ENCODE data around the gene NEK6.

NEK6 gene

DNA sequence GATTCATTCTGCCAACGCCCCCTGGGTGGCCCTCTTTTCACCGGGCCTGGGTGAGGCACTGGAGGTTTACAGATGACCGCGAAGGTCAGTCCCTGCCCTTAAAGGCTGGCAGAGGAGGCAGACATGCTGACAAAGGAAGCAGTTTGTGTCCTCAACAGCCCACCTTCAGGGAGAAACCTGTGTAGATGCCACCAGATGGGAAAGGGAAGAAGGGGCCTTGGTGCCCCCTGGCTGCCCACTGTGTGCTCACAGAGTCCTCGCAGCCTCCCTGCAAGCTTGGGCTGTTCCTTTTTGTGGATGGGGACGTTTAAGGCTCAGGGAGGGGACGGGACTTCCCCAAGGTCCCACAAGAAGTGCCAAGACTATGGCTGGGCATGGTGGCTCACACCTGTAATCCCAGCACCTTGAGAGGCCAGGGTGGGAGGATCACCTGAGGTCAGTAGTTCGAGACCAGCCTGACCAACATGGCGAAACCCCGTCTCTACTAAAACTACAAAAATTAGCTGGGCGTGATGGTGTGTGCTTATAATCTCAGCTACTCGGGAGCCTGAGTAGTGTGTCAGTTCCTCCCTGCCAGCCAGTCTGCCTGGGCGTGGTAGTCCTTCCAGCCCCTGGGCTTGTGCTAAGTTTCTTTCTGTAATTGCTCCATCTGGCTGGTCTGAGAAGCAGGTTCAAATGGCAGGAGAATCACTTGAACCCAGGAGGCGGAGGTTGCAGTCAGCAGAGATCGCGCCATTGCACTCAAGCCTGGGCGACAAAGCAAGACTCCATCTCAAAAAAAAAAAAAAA lies 36.2 kb downstream of the NEK6 start:
- in situ Hi-C loops (cut with MboI; ENCODE audit: low sequenced_read_pairs), result no loop called here

DNA sequence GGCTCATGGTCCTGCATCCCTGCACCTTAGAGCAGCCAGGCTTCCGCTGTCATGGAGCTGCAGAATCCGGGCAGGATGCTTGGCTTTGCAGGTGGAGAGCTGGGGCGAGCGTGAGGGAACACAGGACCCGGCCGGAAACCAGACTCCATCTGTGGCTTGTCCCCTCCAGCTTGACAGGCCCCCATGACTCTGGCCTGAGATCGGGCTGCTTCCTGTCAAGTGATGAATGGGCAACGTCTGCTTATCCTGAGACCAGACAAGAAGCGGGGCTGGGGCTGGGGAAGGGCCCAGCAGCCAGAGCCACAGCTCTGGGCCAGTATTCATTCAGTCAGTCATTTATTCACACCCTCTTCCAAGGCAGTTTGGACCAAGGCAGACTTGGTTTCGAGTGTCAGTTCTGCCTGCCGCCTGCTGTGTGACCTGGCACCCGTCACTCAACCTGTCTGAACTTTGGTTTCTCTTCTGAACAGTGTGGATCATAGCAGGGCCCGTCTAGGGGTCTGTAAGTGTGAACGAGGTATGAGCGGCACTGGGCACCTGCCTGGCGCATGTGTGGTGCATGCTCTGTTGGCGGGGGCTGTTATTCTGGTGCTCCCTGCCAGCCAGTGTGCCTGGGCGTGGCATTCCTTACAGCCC lies 37.5 kb downstream of the NEK6 start:
- in situ Hi-C loops (cut with MboI; ENCODE audit: low sequenced_read_pairs), result no loop called here

DNA sequence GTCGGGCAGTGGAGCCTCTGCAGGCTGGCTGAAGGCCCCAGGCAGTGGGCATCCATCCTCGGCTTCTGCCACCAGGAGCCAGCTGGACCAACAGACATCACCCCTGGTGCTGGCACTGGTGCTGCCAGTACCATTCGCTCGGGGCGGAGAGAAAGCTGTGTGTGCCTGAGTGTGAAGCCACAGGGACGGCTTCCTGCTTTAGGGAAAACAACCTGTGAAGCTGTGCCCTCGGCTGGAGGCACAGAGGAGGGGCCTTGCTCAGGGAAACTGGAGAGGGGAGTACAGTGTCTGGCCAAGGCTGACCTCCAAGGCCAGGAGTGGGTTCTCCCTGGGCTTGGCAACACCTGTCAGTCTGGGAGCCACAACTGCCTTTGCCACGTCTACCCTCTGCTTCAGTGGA lies 38.3 kb downstream of the NEK6 start:
- in situ Hi-C loops (cut with MboI; ENCODE audit: low sequenced_read_pairs), result no loop called here

DNA sequence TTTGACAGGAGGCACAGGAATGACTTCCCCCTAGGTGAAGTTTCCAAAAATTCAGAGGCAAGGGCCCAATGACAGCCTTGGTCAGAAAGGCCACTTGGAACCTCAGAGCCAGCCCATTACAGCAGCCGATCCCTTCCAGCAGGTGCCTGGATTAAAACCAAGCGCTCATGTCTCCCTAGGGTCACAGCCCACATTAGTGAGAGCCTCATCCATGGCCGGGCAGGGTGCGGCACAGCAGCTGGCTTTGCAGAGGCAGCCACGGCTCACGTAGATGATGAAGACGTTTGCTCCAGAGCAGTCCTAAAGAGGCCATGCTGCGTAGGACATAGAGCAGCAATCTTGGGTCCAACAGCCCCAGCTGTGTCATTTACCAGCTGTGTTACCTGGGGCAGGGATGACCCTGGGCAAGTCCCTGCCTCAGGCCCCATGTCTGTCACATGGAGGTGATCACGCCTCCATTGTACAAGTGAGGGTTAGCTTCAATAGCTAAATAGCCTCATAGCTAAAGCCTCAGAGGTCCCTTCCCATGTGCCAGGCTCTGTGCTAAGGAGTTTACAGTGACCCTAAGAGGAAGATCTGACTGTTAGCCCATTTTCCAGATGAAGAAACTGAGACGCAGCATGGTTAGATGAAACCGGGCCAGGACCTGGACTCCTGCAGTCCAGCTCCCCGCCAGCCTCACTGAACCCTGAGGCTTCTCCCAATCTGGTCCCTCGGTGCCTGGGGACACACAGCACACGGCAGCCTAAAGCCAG lies 39.2 kb downstream of the NEK6 start:
- in situ Hi-C loops (cut with MboI; ENCODE audit: low sequenced_read_pairs), result no loop called here

DNA sequence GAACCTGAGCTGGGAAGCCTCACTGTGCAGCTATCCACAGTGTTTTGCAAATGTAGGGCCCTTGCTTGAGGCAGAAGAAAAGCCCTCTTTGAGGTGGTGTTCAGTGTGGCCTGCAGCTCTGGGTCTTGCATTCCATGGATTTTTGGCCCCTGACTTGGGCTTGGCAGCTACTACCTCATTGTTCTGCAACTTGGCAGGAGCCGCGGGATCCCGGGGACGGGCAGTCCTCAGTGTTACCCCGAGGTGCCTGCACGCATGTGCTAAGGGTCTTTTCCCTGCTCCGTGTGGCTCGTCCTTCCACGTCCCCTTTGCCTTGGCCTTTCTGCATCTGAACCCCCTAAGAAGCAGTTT lies 39.8 kb downstream of the NEK6 start:
- in situ Hi-C loops (cut with MboI; ENCODE audit: low sequenced_read_pairs), result no loop called here

DNA sequence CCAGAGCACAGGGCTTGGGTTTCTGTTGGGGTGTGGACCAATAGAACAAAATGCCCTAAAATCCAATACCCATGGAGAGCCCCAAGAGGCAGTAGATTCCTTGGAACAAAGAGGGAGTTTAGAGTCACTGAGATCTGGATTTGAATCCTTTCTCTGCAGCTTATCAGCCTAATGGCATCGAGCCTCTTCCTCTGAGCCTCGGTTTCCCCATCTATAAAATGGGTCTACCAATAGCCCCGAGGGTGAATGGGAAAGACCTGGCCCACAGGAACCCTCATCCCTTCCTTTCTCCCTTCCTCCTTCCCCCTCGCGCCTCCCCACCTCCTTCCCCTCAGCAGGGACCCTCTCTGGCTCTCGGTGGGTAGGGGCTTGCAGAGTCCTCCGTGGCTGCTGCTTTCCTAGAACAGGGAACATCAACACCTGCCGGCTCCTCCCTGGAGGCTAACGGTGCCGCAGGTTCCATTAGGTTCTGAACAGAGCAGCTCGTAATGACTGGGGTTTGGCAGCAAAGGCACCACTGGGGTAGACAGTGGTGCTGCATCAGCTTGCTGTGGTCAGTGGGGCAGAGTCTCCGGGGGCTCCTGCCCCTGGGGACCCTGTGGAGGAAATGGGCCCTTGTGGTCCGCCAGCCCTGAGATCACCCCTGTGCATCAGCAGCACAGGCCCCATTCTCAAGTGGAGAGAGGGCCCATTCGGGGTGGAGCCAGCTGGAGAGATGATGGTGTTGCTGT lies 40.3 kb downstream of the NEK6 start:
- in situ Hi-C loops (cut with MboI; ENCODE audit: low sequenced_read_pairs), result no loop called here

DNA sequence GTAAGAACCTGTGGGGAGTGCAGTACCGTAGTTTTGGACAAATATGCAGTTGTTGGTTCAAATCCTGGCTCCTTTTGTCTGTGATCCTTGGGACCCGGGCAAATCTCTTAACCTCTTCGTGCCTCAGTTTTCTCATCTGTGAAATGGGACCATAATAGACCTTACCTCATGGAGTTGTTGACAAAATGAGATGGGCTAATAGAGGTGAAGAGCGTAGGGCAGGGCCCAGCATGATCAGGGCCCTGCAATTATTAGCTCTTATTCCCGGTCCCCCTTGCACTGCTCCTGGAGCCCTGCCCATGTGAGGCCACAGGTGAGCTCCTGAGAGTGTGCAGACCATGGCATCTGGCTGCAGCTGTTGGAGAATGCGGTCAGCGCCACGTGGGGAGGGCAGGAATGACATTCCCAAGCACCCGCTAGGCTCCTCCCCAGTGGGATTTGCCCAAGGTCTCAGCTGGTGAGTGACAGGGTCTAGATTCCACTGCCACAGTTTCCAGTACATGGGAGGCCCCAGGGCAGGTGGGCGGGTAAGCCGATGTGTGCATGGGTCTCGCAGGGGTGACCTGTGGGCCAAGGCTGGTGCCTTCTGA lies 41.0 kb downstream of the NEK6 start:
- in situ Hi-C loops (cut with MboI; ENCODE audit: low sequenced_read_pairs), result no loop called here

DNA sequence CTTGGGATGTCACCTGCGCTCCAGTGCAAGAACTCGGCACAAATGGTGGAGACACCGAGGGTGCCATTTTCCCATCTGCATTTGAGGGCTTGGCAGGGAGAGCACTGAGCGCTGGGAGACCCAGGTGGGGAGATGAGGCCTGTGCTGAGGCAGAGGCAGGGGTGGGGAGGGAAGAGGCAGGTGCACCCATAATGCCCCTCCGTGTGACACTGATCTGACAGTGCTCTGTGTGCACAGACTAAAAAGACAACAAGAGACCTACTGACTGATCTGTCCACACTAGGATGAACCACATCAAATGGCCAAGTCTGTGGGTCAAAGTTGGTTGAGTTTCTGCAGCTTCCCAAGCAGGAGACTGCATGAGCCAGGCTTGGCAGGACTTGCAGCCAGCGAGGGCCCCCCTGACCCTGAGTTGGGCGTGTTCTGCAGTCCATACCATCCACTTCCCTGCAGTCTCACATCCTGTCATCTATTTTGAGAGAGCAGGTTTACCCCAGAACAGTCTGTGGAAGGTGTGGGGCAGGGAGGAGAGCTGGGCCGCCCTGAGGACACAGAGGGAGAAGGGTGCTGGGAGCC lies 41.9 kb downstream of the NEK6 start:
- in situ Hi-C loops (cut with MboI; ENCODE audit: low sequenced_read_pairs), result no loop called here

DNA sequence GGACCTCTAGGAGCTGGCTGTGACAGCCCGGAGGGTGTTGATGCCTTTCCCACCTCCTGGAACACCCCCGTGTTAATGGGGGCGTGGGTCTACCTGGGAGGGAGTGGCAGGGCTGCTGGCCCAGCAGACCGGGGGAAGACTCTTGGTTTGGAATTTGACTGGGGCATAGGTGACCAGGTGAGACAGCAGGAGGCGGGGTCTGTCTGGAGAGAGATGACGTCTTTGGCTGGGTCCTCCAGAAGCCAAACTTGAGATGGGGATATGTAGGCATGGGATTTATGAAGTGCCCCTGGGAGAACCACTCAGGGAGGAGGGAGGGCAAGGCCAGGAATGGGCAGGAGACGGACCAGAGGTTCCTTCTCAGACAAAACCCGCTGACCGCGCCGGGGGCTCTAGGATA lies 42.6 kb downstream of the NEK6 start:
- in situ Hi-C loops (cut with MboI; ENCODE audit: low sequenced_read_pairs), result no loop called here

DNA sequence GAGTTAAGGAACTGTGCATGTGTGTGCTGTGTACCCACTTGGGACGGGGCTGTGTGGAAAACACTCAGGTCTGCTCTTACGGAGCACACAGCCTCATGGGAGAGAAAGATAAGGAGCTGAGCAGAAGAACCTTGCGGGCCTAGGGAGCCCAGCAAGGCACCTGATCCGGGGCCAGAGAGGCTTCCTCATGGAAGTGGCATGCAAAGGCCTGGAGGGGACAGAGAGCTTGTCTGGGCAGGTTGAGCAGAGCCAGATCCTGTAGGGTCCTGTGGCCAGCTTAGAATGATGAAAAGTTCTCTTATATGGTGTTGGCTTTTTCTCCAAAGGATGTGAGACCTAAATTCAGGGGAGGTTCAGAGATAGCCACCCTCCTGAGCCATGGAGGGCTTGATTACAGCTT lies 45.2 kb downstream of the NEK6 start:
- in situ Hi-C loops (cut with MboI; ENCODE audit: low sequenced_read_pairs), result no loop called here

DNA sequence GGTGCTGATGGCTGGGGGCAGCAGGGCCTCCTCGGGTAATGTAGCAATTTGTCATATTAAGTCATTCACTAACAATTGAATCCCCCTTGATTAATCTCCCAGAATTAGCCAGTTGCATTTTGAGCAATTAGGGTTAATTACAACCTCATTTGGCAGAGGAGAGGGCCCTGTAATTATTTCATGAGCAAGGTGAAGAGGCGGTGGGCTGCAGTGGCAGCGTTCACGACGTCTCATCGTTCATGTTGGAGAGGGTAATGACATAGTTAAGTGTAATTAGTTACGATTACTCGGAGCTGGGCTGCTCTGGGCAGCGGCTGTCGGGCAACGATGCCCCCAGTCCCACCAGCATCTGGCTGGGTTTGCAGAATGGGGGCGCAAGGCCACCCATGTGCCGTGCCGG lies 46.0 kb downstream of the NEK6 start:
- in situ Hi-C loops (cut with MboI; ENCODE audit: low sequenced_read_pairs), result no loop called here

DNA sequence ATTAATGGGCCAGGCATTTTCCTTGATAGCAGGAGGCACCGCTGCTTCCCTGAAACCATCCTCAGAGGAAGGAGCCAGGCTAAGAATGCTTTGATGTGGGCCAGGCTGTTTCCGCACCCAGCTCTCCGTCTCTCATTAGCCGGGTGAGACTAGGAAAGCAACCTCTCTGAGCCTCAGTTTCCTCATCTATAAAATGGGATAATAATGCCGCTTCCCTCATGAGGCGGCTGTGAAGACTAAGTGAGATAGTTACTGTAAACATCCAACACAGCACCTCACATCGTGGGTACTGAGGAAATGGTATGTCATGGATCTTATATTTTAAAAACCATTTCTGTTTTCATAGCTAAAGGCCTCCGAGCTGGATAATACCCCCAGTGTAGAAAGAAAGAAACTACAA lies 46.5 kb downstream of the NEK6 start:
- in situ Hi-C loops (cut with MboI; ENCODE audit: low sequenced_read_pairs), result no loop called here

DNA sequence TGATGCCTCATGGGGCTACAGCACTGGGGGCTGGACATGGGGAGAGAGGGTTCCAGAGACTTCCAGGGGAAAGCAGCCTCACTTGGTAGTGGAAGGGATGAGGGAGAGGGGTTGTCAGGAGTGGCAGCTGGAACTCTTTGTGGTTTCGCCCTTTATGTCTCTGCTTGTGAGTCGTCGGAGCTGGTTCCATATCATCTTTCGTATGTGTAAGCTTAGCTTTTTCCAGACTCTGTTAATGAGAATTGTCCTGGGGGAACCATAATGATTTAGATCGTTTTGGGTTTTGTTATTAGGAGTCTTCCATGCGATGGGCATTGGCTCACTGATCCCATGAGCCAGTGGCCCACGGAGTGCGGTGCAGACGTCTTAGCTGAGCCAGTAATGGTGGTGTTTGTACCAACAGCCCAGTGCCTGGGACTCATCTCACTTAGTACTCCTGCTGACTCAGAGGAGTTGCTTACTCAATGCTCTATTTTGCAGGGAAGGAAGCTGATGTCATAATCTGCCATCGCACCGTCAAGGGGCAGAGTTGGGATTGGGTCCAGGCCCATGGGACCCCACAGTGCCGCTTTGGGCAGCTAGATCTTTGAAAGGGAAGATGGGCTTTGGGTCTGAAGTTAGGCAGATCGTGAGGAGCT lies 48.5 kb downstream of the NEK6 start:
- in situ Hi-C loops (cut with MboI; ENCODE audit: low sequenced_read_pairs), result no loop called here

DNA sequence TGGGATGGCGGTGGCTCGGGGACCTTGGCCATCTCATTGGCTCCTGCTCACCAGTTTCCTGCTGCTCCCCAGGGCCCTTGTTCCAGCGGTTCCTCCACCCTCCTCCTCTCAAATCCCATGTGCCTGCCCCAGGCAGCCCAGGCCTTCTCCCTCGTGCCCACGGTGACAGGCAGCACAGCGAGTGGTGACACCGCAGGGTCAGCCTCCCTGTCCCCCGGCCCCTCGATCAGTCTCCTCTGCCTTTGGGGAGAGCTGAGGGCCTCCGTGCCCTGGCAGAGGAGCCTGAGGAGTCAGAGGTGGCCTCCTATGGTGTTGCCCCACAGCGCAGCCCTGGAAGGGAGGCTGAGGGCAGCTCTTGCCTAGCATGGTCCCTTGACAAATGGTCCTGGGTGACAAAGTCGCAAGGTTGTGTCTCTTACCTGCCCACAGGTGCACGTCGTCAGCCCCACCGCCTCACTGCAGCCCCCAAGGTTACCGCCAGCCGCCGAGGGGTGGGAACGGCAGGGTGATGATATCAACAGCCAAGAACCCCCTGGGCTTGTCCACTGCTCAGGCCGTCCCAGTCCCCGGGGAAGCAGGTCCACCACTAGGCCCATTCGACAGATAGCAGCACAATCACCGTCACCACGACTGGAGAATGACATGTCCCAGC lies 49.8 kb downstream of the NEK6 start:
- in situ Hi-C loops (cut with MboI; ENCODE audit: low sequenced_read_pairs), result no loop called here

DNA sequence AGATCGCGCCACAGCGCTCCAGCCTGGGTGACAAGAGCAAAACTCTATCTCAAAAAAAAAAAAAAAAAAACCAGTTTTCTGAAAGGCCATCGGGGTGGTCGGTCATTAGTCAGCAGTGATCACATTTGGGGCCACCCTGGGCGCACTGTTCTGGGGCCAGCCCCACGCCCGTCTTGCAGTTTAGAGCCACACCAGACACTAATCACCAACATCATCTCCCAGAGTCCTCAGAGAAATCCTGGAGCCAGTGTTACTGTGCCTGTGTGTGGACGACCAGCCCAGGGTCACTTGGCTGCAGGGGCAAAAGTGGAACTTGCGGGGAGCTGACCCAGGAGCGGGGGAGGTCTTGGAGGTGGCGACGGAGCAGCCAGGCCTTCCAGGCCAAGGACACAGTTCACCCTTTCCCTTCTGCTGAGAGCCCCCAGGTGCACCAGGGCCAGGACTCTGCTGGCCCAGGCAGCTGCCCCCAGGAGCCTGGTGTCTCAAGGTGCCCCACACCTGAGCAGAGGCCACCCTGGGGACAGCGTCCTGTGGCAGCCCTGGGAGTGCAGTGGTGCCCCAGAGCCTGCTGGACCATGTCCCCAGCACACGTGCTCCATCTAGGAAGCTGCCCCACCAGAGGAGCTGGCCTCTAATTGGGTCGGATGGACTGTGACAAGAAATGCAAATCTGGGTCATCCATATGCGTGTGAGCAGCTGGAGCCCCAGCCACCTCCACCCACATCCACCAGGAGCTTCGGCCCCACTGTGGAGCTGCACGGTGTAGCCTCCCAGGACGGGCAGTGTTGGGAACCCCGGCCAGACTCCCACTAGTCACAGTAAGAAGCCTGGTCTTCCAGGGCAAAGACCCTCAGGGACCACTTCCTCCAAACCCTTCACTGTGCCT lies 51.1 kb downstream of the NEK6 start:
- in situ Hi-C loops (cut with MboI; ENCODE audit: low sequenced_read_pairs), result no loop called here

DNA sequence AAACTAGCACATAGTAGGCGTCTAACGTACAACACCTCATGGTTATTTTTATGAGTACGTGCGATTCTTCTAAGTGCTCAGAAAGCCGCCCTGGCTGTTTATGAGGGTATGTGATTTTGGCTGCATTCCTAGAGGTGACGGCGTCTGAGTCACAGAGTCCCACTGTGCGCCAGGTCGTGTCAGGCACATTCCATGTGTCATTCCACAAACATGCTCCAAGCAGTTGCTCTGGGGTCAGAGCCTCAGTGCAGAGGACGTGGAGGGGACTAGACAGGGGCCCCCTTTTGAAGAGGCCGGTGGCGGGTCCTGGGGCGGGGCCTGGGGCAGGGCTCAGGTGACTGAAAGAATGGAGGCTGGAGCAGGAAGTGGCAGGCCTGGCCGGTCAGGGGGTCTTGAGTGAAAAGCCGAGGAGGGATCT lies 51.9 kb downstream of the NEK6 start:
- in situ Hi-C loops (cut with MboI; ENCODE audit: low sequenced_read_pairs), result no loop called here

DNA sequence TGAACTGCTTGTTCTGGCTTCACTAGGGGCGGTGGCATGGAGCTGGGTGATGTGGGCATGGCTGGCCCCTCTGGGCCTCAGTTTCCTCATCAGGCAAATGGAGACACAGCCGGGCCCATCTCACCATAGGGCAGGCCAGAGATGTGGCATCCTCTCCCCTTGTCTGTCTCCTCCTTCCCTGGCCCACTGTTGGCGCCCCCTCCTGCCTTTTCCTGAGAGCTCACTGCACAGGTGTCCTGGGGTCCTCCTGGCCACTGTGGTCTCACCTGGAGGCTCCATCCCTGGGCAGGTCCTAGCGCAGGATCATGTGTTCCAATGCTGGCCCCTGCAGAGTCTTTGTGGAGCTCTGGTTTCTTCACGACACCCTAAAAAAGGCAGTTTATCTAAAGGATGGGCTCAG lies 53.5 kb downstream of the NEK6 start:
- in situ Hi-C loops (cut with MboI; ENCODE audit: low sequenced_read_pairs), result no loop called here

DNA sequence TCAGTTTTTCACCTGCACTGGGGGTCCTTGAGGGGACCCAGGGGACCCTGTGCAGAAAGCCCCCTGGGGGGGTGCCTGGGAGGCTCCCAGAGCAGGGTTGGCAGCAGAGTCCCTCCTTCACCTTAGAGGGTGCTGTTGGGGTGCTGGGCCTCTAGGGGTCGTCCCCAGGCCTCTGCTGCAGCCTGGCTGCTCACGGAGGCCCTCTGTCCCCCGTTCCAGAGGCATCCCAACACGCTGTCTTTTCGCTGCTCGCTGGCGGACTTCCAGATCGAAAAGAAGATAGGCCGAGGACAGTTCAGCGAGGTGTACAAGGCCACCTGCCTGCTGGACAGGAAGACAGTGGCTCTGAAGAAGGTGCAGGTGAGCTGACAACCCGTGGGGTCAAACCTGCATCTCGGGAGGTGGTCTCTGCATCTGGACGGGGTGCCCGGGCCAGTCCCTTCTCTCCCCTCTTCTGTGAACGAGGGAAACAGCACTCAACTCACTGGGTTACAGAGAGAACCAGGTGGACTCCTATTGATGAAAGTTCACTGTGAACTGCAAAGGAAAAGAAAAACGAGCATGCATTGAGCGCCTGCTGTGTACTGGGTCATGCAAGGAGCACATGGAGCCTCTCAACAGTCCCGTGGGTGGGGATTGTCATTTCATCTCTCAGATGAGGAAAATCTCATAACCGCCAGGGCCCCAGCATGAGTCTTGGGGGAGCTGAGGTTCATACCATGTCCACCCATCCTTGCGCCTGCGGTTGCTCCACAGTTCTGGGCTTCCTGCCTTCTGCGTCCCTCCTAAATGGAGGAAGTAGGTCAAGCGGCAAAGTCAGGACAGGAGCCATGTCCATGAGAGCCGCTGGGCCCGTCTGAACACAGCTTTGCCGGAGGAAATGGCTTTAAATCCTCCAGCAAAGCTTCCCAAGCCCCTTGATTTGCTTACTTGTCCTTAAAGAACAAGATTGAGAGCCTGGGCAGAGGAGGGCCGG lies 54.8 kb downstream of the NEK6 start:
- in situ Hi-C loops (cut with MboI; ENCODE audit: low sequenced_read_pairs), result no loop called here
